HG03066 (cell line): ENCODE results near the gene IQCN.

Source experiments
- ATAC-seq: cut with Tn5 transposase; IDR thresholded peaks from one replicate; pipeline ENCODE4 v1.9.1; 2021; ENCODE audit warnings: low read depth; ENCODE audit not compliant: unreplicated experiment

The IQCN gene

DNA sequence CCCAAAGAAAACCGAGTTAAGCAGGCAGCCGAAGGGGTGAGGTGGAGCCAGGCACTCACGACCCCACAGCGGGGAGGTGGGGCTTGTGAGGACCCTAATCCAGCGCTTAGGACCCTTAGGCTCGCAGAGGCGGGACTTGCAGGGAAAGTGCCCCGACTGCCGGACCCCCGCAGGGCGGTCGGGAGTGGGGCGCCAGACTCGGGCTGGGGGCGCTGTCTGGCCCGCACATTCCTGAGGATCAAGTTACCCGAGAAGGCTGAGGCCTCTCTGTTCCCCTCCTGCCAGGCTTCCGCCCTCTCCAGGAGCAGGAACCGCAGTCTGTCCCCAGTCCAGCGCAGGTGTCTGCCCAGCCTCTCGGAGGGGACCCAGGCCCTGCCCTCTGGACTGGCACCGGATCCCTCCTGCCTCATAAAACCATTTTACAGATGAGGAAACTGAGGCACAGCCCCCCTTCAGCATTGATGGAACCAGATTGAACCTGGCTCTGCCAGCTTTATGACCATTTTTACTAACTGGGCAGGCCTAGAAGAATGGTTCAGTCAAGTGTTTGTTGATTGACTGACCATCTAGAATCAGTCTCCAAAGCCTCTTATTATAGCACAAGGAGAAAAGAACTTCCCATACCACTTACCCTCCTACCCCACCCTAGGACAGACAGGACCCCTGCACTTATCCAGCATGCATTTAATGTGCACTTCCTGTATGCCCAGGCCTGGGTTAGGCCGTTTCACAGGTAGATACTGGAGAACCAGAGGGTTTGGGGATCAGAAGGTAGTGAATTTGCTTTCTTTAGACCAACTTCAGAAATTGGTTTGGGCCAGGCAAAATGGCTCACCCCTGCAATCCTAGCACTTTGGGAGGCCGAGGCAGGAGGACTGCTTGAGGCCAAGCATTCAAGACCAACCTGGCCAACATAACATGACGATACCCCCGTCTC, 13.9 kb upstream of the IQCN start:
- ATAC-seq = no peak

DNA sequence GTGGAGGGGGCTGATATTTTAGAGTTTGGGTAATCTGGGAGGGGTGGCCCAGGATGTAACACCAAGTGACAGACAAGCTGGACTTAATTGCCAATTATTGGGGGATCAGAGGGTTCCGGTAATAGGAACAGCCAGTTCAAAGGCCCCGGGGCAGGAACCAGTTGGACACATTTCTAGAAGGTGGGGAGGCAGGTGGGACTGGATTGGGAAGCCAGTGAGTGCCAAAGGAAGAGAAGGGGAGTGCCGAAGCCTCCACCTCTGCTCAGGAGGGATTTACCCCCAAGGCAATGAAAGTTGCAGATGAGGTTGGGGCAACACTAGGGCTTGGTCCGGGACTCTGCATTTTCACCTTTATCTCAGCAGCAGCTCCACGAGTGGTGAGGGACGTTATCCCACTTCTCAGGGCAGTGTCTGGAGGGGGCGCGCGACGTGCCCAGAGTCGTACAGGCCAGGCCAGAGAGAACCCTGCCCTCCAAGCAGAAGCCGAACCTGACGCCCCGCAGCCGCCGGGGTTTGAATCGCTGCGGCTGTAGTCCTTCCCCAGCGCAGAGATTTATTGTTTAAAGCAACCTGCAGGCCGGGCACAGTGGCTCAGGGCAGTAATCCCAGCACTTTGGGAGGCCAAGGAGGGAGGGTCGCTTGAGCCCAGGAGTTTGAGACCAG, 12.9 kb upstream of the IQCN start:
- no peak for ATAC-seq

DNA sequence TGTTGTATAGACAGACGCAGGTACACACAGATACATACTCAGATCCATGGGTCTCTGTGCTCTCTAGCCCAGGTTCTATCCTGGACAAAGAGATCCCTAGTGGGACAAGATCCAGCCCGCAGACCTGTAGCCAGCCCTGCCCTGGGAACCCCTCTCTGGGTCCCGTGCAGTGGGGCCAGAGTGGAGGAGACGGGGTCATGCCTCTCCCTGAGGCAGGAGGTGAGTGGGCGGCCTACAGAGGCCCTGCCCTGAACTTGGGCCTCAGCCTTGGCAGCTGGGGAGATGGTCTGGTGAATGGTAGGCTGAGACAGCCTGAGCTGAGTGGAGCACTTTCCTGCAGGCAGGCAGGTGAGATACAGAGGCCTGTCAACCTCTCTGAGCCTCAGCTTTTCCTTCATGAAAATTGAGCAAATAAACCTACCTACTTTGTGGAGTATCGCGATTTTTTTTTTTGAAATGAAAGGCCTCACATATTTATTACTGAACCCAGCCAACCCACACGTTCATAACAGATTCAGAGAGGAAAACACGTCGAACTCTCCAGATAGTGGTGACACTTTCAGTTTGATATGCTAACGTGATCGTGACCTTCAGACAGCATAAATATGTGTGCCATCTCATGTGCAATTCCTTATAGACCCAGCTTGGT, 10.6 kb upstream of the IQCN start:
- ATAC-seq = no peak

DNA sequence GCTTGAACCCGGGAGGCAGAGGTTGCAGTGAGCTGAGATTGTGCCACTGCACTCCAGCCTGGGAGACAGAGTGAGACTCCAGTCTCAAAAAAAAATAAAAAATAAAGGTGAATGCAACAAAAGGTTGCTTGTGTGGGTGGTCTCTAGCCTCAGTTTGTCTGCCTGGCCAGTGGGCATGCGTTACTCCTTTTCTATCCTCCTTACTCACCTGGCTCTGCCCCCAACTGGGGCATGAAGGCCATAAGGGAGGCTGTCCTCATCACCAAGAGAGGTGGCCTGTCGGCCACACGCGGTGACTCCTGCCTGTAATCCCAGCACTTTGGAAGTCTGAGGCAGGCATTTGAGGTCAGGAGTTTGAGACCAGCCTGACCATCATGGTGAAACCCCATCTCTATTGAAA, 9.1 kb upstream of the IQCN start:
- ATAC-seq = no peak

DNA sequence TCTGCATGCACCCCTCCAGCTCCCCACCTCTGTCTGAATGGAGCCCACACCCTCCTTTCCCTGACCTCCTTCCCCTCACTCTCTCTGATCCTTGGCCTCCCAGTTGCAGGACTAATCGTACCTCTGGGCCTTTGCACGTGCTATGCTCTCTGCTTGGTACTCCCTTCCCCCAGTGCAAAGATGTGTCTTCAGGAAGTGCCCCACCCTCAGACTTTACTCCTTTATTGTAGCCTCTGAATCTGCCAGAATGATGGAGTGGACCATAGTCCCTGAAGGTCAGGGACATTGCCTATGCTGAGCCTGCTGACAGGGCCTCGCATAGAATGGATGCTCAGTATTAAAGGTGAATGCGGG, 8.5 kb upstream of the IQCN start:
- no peak for ATAC-seq

DNA sequence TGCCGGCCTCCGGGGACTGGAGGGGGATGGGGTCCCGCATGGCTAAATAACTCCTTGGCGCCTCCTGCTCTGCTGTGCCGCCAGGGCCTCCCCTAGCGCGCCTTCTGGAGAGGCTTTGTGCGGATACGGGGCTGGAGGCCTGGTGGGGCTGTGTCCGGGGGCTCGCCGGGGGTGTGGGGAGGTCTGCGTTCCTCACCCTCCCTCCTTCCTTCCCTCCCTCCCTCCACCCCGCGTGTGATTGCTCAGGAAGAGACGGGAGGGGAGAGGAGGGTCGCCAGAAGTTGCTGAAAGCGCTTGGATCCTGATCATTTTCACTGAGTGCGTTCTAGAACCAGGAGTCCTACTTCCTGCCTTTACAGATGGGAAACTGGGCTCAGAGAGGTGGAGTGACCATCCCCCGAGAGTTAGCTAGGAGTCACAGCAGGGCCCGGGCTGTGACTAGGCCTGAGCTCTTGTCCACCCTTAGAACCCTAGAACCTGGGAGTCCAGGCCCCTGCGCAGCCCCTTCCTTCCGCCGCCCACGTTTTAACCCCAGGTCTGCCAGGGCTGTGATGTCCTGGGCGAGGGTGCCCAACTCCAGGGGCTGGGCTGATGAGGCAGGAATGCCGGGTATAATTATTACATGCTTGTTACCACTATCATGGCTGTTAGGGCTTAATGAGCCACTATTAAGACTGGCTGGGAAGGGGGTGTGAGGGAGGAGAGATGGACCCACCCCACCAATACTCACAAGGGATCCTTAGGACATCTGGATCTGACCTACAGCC, 8.0 kb upstream of the IQCN start:
- ATAC-seq = no peak

DNA sequence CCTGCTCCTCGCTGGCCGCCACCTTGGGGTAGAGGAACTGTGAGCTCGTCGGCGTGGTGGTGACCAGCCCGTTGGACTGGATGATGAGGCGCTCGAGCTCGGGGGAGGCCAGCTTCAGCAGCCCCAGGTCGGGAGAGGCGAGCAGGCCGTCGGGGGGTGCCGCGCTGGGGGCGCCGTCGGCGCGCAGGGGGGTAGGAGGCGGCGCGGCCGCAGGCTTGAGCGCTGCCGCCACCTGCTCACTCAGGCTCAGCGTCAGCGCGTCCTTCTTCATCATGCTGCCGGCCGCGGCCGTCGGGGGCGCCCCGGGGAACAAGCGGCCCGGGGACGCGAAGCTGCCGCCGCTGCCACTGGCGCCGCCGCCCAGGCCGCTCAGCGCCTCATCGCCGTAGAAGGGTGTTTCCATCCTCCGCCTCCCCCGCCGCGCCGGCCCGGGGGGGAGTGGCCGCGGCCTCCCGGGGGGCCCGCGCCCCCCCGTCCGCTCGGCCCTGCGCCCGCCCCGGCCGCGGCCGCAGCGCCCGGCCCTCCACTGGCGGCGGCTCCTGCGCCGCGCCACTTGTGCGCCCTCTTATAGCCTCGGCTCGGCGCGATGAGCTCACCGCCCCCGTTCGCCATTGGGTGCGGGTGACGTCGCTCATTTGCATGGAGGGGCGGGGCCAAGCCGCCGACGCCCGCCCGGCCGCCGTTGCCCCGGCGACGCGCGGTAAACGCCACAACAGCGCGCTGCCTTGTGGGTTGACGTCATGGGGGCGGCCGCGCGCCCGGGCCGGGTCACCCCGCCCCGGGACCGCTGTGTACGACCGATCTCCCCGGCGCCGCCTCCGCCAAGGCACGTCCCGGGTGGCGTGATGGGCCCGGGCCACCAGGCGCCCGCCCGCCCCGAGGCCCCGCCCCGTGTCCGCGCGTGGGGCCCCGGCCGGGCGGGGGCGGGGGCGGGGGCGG, 7.1 kb upstream of the IQCN start, which contains the start of gene JUND:
Gene JUND (minus strand): TSS at position 541 of the 939 bp plus-strand sequence. CDS start 138 bp downstream, at position 403.
- ATAC-seq = peak; percentile 58

DNA sequence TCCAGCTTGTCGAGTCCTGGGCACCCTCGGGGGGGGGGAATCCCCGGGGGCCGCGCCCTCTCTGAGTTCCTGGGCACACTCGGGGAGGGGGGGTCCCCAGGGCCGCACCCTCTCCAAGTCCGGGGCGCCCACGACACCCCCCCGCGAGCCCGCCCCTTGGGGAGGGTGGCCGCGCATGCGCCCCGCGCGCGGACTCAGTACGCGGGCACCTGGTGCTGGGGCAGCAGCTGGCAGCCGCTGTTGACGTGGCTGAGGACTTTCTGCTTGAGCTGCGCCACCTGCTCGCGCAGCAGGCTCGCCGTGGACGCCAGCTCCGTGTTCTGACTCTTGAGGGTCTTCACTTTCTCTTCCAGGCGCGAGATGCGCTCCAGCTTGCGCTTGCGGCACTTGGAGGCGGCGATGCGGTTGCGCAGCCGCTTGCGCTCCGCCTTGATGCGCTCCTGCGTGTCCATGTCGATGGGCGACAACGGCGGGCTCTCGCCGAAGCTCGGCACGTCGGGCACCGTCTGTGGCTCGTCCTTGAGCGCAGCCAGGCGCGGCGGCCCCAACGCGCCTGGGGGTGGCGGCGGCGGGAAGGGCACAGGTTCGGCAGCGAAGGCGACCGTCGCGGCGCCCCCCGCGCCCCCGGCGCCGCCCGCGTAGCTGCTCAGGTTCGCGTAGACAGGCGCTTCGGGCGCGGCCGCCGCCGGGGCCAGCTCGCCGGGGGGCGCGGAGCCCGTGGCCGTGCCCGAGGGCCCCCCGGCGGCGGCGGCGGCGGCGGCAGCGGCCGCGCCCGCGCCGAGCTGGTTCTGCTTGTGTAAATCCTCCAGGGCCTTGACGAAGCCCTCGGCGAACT, 6.2 kb upstream of the IQCN start:
- ATAC-seq = no peak

DNA sequence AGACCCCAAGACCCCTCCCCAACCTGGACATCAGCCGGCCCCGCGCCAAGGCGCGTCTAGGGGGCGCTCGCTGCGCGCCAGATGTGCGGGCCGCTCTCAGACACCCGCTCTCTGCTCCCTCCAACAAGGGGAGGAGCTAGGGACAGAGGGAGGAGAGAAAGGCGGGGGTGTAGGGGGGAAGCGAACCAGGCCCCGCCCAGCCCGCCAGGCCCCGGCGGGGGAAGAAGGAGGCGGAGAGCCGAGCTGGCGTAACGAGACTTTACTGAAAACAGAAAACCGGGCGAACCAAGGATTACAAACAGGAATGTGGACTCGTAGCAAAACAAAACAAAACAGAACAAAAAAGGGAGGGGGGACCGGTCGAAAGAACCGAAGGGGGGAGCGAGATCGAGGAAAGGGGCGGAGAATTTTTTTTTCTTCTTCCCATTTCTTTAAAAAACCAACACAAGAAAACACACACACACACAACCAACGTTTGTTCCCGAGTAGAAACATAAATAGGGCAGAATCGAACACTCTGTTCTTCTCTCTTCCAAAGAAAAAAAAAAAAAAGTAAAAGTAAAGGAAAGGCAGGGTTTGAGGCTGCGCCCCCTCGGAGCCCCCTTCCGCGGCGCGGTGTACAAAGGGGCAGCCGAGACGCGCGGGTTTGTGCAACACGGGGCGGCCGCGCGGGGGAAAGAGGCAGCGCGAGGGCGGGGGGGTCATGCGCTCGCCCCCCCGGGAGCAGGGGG, 5.4 kb upstream of the IQCN start:
- ATAC-seq = no peak

DNA sequence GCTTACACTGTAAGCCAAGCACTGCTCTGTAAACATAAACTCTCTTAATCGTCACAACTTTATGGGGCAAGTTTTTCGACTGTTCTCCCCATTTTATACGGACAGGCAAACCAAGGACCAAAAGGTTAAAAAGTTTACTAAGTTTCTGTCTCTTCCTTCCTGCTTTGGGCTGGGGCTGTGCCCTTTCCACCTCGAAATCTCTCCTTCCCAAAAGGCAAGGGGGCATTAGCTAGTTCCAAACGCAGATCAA, 4.9 kb upstream of the IQCN start:
- ATAC-seq = no peak

DNA sequence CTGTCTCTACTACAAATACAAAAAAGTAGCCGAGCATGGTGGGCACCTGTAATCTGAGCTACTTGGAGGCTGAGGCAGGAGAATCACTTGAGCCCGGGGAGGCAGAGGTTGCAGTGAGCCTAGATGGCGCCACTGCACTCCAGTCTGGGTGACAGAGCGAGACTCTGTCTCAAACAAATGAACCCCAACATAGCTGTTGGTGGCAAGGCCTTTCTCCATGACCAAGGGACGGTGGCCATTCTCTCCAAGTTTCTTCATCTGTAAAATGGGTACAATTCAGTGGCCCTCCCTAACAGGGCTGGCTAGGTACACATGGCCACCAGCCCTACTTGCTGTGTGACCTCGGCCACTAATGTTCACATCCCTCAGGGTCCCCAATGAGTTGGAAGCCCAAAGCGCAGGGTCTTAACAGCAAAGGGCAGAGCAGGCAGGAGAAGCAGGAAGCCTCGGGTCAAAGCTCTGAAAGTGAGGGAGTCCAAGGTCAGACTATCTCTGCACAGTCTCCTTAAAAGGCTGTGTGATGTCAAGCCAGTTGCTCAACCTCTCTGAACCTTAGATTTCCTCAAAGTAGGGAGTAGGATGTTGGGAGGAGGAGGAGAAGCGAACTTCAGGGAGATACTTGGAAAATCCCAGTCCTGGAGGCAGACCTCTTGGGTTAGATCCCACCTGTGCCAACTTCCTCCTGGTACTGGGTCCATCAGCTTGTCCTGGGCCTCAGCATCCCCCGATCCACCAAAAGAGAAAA, 4.4 kb upstream of the IQCN start:
- ATAC-seq = no peak

DNA sequence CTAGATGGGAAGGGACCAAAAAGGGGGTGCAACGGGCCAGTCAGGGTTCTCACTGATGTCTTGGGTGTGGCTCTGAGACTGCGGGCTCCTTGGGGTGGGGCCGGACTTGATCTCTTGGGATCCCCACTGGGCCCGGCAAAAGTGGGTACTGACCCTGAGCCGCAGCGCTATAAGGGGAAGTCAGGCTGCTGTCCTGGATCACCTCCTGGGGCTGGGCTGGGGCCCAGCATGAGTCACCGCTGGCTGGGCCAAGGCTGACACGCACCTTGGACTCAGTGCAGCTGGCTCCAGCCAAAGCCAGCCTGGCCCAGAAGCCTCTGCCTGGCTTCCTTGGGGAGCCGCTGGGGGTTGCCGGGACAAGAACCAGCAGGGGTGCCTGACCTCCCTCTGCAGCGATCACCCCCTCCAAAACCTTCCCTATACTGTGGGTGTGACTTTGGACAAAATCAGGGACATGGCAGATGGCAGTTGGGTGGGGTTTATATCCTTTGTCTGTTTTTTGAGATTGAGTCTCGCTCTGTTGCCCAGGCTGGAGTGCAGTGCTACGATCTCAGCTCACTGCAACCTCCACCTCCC, 617 bp upstream of the IQCN start:
- ATAC-seq = no peak

DNA sequence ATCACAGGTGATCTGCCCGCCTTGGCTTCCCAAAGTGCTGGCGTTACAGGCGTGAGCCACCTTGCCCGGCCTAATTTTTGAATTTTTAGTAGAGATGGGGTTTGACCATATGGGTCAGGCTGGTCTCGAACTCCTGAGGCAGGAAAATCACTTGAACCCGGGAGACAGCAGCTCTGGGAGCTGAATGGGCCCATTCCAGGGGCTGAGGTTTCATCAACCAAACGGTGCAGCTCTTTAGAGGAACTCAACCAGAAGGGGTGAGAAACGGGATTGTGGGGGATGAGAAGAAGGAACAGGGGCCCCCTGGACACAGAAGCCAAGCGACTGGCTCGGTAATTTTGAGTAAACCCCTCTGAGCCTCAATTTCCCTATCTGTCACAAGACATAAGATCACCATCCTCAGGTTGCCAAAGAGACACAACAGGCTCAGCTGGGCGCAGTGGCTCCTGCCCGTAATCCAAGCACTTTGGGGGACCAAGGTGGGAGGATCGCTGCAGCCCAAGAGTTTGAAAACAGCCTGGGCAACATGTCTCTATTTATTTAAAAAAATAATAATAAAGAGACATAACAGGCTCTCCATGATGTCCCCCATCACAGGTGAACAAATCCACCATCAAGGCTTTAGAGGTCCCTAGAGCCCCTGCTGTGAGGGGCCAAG, 562 bp downstream of the IQCN start:
- no peak for ATAC-seq

DNA sequence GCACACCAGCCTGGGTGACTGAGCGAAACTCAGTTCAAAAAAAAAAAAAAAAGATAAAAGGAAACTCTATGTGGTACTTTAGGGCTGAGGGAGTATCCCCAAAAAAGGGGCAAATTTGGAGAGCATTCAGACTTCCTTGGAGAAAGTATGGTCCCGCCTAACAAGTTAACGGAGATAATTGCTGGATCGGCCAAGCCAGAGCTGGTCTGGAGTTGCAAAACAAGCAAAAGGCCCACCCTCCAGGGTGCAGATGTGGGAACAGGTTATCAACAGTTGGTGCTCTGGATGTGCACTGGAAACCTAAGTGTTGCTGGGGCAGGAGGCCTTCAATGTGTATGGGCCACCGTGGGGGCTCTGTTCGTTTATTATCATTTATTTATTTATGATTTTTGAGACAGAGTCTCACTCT, 2.8 kb downstream of the IQCN start:
- ATAC-seq = no peak

DNA sequence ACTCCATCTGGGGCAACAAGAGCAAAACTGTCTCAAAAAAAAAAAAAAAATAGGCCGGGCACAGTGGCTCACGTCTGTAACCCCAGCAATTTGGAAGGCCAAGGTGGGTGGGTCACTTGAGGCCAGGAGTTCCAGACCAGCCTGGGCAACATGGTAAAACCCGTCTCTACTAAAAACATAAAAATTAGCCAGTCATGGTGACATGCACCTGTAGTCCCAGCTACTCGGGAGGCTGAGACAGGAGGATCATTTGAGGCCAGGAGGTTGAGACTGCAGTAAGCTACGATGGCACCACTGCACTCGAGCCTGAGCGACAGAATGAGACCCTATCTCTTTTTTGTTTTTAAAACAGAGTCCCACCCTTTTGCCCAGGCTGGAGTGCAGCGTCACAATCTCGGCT, 3.9 kb downstream of the IQCN start:
- no peak for ATAC-seq

DNA sequence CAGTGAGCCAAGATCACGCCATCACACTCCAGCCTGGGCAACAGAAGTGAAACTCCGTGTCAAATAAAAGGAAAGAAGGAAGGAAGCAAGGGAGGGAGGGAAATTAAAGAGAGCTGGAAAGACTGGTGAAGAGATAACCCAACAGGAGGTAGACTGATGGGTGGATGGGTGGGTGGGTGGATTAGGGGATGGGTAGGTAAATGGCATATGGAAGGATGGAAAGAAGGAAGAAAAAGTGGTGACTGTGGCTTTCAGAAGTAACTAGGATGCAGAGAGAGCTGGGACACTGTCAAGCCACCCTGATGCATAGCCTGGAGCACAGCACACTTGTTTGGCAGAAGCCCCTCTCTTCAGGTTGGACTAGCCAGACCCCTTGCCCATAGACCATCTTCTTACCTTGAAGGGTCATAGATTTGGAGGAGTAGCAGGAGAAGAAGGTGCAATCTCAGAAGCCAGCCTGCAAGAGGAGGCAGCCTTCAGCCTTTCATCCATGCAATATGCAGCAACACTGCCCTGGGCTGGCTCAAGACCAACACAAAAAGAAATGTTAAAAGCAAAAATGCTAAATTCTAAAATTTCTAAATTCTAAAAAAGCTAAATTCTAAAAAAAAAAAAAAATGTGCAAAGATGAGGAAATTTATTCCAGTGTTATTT, 5.1 kb downstream of the IQCN start:
- no peak for ATAC-seq
